ENCODE results near the gene IDH3B. TPM values are rescaled to one million over a fixed set of nuclear protein-coding genes. Genes with fewer than 3 reads are reported as not detected.

The IDH3B gene
- total and polyA plus RNA-seq, 9 of the 15 experiments (the other 6 are each of a cell fraction or from before 2014, with no cell fraction given) = 91.7 to 224 (median 155) TPM

- FAIRE-seq = no peak
- H3K36me3 ChIP-seq (ENCODE audit: control insufficient read depth, insufficient read depth, low read length) = no peaks in the 10 kb centered on the region
- no peak for ATAC-seq
- 0% methylated on average over 3 of the region's 3 CpGs for WGBS (ENCODE audit: insufficient coverage, low coverage, missing lambda C conversion rate)
- H3K79me2 ChIP-seq (ENCODE audit: control insufficient read depth, insufficient read depth, low read length) = no peaks in the 10 kb centered on the region
- BruUV-seq (replicated peaks) = no TSS peak
- in situ Hi-C loops (cut with MboI) = no loop called here
- H3K4me3 ChIP-seq = no peak overlapping the region
- H3K4me1 ChIP-seq (replicated peaks in 1 of 2; ENCODE audit: control insufficient read depth in 2 of 2, insufficient read depth in 2 of 2, low read length in 2 of 2) = no peaks in the 10 kb centered on the region; a peak in 1 of 5 replicates
- no peaks in the 10 kb centered on the region; a peak in 1 of 5 replicates for H3K27me3 ChIP-seq (ENCODE audit: control insufficient read depth in 2 of 2, insufficient read depth in 2 of 2, low read length in 2 of 2)
- H3K4me2 ChIP-seq (ENCODE audit: insufficient read depth, low read length) = no peak overlapping the region
- no peak overlapping the region for H2AFZ ChIP-seq (ENCODE audit: low read depth, low read length)
- no peak overlapping the region for H3K9ac ChIP-seq (ENCODE audit: insufficient read depth in 1 of 2, low read depth in 2 of 2, low read length in 2 of 2)
- no peak overlapping the region for H3K27ac ChIP-seq (ENCODE audit: extremely low read depth, low read depth, low read length)
- TF ChIP-seq ZFP36 (IDR thresholded peaks at IDR 0.05; ENCODE audit: low read depth, low read length, partially characterized antibody) = no peak
- TF ChIP-seq PHF21A (IDR thresholded peaks at IDR 0.05; ENCODE audit: borderline replicate concordance, low read depth) = no peak
- TF ChIP-seq ARID2 (IDR thresholded peaks at IDR 0.05) = no peak
- TF ChIP-seq TEAD1 (CRISPR knock-in tag; IDR thresholded peaks at IDR 0.05) = no peak
- no peak for TF ChIP-seq HMG20A (CRISPR knock-in tag; conservative IDR thresholded peaks at IDR 0.05)
- TF ChIP-seq HNRNPUL1 (IDR thresholded peaks at IDR 0.05; ENCODE audit: low read length) = no peak
- no peak for TF ChIP-seq ZBTB34 (CRISPR knock-in tag; IDR thresholded peaks at IDR 0.05)
- no peaks in the 10 kb centered on the region for H3K9me3 ChIP-seq (replicated peaks; ENCODE audit: control insufficient read depth, insufficient read depth, low read depth, low read length)
- ChIA-PET CTCF (ENCODE audit: low intra/inter-chr PET ratio) (no interaction called here), POLR2A (interaction anchor here (0.6 to 0.9 kb wide), 4 partner anchors 15 to 286 kb away, joined by 3 to 4 read pairs (median 3); no protein-coding TSS in a partner anchor)
- no peak for DNase-seq (ENCODE audit: extremely low read depth in 1 of 4, low spot score in 3 of 4)
- H3K9me1 ChIP-seq (ENCODE audit: control insufficient read depth, insufficient read depth, low read length) = no peaks in the 10 kb centered on the region
- intact Hi-C loops (cut with micrococcal nuclease) = no loop called here
- H4K20me1 ChIP-seq (replicated peaks; ENCODE audit: control insufficient read depth, insufficient read depth, low read length) = no peaks in the 10 kb centered on the region
Measured at GRCh38 chr20:2672446-2672845, 8.4 kb upstream of the IDH3B start.

All from K562 (cell line).